ENCODE data around the gene ARSA.

- no peak for TF ChIP-seq CTCF (optimal IDR thresholded peaks at IDR 0.05 in 1 of 3, IDR thresholded peaks at IDR 0.05 in 1 of 3, conservative IDR thresholded peaks at IDR 0.05 in 1 of 3; ENCODE audit: extremely low read depth in 1 of 3, insufficient read depth in 2 of 3, low read length in 3 of 3)
- no peak for TF ChIP-seq EZH2 (IDR thresholded peaks at IDR 0.05; ENCODE audit: low read length)
Measured at GRCh38 chr22:50605002-50605612, 22.8 kb downstream of the ARSA start.

Measured in keratinocyte (primary cell).